Testis (tissue), 3 donors: Measurements from ENCODE around the gene INTS11. TPM values are rescaled to one million over a fixed set of nuclear protein-coding genes. Genes with fewer than 3 reads are reported as not detected.

ENCODE experiments used
- DNase-seq: peaks from one replicate; pipeline ENCODE4 v3.0.0-alpha.2; 2019
- H3K27ac ChIP-seq, 2 donors: fragments of 200-600 bp; sonication (generic); one replicate each; pipeline ENCODE4 v1.5.1; 2019
- H3K27me3 ChIP-seq: fragments of 200-600 bp; sonication (generic); one replicate; pipeline ENCODE4 v1.5.1; 2019
- H3K36me3 ChIP-seq: fragments of 200-600 bp; sonication (generic); one replicate; pipeline ENCODE4 v1.5.1; 2017; ENCODE audit warnings: low read depth; ENCODE audit errors: missing control alignments
- H3K4me1 ChIP-seq: fragments of 200-600 bp; sonication (generic); one replicate; pipeline ENCODE4 v1.5.1; 2019
- H3K4me3 ChIP-seq, 2 donors: fragments of 200-600 bp; sonication (generic); one replicate each; pipeline ENCODE4 v1.5.1; 2017 to 2019
- H3K9me3 ChIP-seq: fragments of 200-600 bp; sonication (generic); one replicate; pipeline ENCODE4 v1.5.1; 2017
- CTCF ChIP-seq, 3 experiments: fragments of 450-650 bp in 2 of 3; fragments of 200-600 bp in 1 of 3; sonication (generic) in 1 of 3; IDR thresholded peaks; one replicate each; pipeline ENCODE4 v1.5.1; 2016 to 2019; ENCODE audit warnings: antibody characterized with exemption in 3 of 3, mild to moderate bottlenecking in 2 of 3, moderate library complexity in 1 of 3
- POLR2A ChIP-seq: fragments of 450-650 bp; IDR thresholded peaks from one replicate; pipeline ENCODE4 v1.6.1; 2017; ENCODE audit warnings: antibody characterized with exemption, mild to moderate bottlenecking, moderate library complexity
- WGBS, 2 donors: methylation state at CpG; one replicate each; pipeline ENCODE4 v1.1.5; 2018; 5-methylcytosine and 5-hydroxymethylcytosine counted together
- intact Hi-C: fragments of 100-400 bp; cut with DNase I; formaldehyde crosslinking; loops from one replicate; pipeline ENCODE4 v1.15.1; 2023; ENCODE audit warnings: low total_unique reads
- polyA plus RNA-seq: library from polyadenylated mRNA; stranded (reverse); fragments of 350-450 nt; fragmentation: Illumina TruSeq; extraction: RNeasy Lipid Tissue Mini Kit (QIAGEN cat#74804); gene quantifications from one replicate; pipeline ENCODE4 v1.2.3, GENCODE V29; 2014; ENCODE audit warnings: low read depth, low replicate concordance; ENCODE audit not compliant: insufficient read depth
- total RNA-seq, 2 donors: library from RNA; depleted of rRNA; stranded (reverse); fragments of >200 nt; gene quantifications; one replicate each; pipeline ENCODE4 v1.2.3, GENCODE V29; 2016

Gene INTS11
- total and polyA plus RNA-seq, 3 donors from 2014 or later, result 213 to 232 (median 220) TPM

- Histone ChIP-seq H3K4me3 (no peak overlapping the region), H3K36me3 (no peaks in the 10 kb centered on the region), H3K27ac (no peak overlapping the region), H3K9me3 (no peaks in the 10 kb centered on the region), H3K4me1 (peaks cover 12% of the 10 kb centered on the region), H3K27me3 (no peaks in the 10 kb centered on the region)
- DNase-seq, result no peak
- TF ChIP-seq CTCF (IDR thresholded peaks at IDR 0.05) (no peak), POLR2A (no peak)
- intact Hi-C loops, result no loop called here
- WGBS, 2 donors, result 77 to 86% methylated on average over 35 to 36 of the region's 36 CpGs
Measured at GRCh38 chr1:1340791-1341548, 16.5 kb upstream of the INTS11 start.

- intact Hi-C loops, result no loop called here
- Histone ChIP-seq H3K27me3 (no peaks in the 10 kb centered on the region), H3K27ac (no peak overlapping the region), H3K9me3 (no peaks in the 10 kb centered on the region), H3K36me3 (no peaks in the 10 kb centered on the region), H3K4me3 (no peak overlapping the region), H3K4me1 (peaks cover 4% of the 10 kb centered on the region)
- TF ChIP-seq CTCF (IDR thresholded peaks at IDR 0.05) (no peak), POLR2A (no peak)
- no peak for DNase-seq
- WGBS, 2 donors, result 89 to 90% methylated on average over 5 to 23 of the region's 23 CpGs
Measured at GRCh38 chr1:1340185-1340584, 15.7 kb upstream of the INTS11 start.

- Histone ChIP-seq H3K9me3 (no peaks in the 10 kb centered on the region), H3K4me1 (peaks cover 4% of the 10 kb centered on the region), H3K27ac (no peak overlapping the region), H3K4me3 (no peak overlapping the region), H3K36me3 (no peaks in the 10 kb centered on the region), H3K27me3 (no peaks in the 10 kb centered on the region)
- TF ChIP-seq CTCF (IDR thresholded peaks at IDR 0.05) (no peak), POLR2A (no peak)
- intact Hi-C loops, result no loop called here
- DNase-seq, result no peak
- 90% methylated on average over 31 of the region's 36 CpGs; no CpG with 5 or more reads in 1 of the 2 donors for WGBS, 2 donors
Measured at GRCh38 chr1:1338278-1338677, 13.8 kb upstream of the INTS11 start.

GRCh38 chr1:1337793-1338147, 13.3 kb upstream of the INTS11 start:
- TF ChIP-seq CTCF (IDR thresholded peaks at IDR 0.05) (no peak), POLR2A (no peak)
- Histone ChIP-seq H3K4me3 (no peak overlapping the region), H3K4me1 (peaks cover 8% of the 10 kb centered on the region), H3K9me3 (no peaks in the 10 kb centered on the region), H3K27me3 (no peaks in the 10 kb centered on the region), H3K27ac (no peak overlapping the region), H3K36me3 (no peaks in the 10 kb centered on the region)
- no peak for DNase-seq
- intact Hi-C loops, result no loop called here
- 71 to 77% methylated on average over 17 to 18 of the region's 18 CpGs for WGBS, 2 donors
